SK-N-SH (cell line): Measurements from ENCODE around the gene FAM135A.

Source experiments
- CTCF ChIP-seq: fragments of 200-600 bp; sonication (generic); IDR thresholded peaks from 2 replicates; pipeline ENCODE4 v1.6.1; 2017; ENCODE audit warnings: antibody characterized with exemption, mild to moderate bottlenecking, moderate library complexity
- EP300 ChIP-seq, 2 experiments: IDR thresholded peaks; 2 replicates each; pipeline versions ENCODE4 v1.4.0 to v1.6.1; 2012; ENCODE audit warnings: borderline replicate concordance in 1 of 2, low read depth in 1 of 2, low read length in 1 of 2
- POLR2AphosphoS5 ChIP-seq: IDR thresholded peaks from 2 replicates; pipeline ENCODE4 v1.6.1; 2012; ENCODE audit warnings: low read depth, low read length
- SMC3 ChIP-seq: IDR thresholded peaks from 2 replicates; pipeline ENCODE4 v1.6.1; 2012; ENCODE audit warnings: low read depth, low read length, improper control_type of control experiment
- TF ChIP-seq, protein P1 (sequence below): IDR thresholded peaks from 2 replicates; pipeline ENCODE4 v1.4.0; 2012; ENCODE audit warnings: low read depth, borderline replicate concordance

DNA sequence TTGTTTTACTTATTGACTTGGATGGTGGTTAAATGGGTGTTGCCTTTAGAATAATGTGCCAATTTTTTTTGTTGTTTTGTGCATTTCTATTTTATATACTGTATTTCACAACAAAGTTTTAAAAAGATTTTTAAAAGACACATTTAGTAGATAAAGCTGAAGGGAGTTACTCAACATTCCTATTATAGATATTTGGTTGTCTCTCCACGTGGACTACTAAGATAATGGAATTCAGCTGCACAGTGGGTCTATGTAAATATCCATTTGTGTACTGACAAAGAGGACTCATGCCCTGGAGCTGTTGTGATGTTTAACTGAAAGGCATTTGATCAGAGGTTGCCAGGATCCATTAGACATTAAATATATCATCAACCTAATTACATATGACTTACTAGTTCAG is 23.2 kb upstream of the FAM135A start:
- TF ChIP-seq POLR2AphosphoS5 = no peak
- no peak for TF ChIP-seq SMC3
- no peak for TF ChIP-seq CTCF
- TF ChIP-seq, protein P1, sequence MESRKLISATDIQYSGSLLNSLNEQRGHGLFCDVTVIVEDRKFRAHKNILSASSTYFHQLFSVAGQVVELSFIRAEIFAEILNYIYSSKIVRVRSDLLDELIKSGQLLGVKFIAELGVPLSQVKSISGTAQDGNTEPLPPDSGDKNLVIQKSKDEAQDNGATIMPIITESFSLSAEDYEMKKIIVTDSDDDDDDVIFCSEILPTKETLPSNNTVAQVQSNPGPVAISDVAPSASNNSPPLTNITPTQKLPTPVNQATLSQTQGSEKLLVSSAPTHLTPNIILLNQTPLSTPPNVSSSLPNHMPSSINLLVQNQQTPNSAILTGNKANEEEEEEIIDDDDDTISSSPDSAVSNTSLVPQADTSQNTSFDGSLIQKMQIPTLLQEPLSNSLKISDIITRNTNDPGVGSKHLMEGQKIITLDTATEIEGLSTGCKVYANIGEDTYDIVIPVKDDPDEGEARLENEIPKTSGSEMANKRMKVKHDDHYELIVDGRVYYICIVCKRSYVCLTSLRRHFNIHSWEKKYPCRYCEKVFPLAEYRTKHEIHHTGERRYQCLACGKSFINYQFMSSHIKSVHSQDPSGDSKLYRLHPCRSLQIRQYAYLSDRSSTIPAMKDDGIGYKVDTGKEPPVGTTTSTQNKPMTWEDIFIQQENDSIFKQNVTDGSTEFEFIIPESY = no peak
- TF ChIP-seq EP300 (IDR thresholded peaks at IDR 0.05; ENCODE audit: borderline replicate concordance in 1 of 2, low read depth in 1 of 2, low read length in 1 of 2) = no peak
